Liver (tissue), 9 donors: ENCODE data around the gene GARNL3. TPM values are rescaled to one million over a fixed set of nuclear protein-coding genes. Genes with fewer than 3 reads are reported as not detected.

ENCODE experiments used
- DNase-seq: peaks from one replicate; pipeline ENCODE4 v3.0.0-alpha.2; 2017; ENCODE audit warnings: low spot score
- H3K27ac ChIP-seq, 2 donors: one replicate each; pipeline ENCODE4 v1.7.0; 2013; ENCODE audit warnings: inconsistent platforms in 2 of 2, low read length in 2 of 2, control low read depth in 1 of 2, low read depth in 1 of 2, mild to moderate bottlenecking in 1 of 2
- H3K27me3 ChIP-seq, 4 donors: one replicate each; pipeline versions ENCODE4 v1.6.1 to v1.7.0; 2013; ENCODE audit warnings: low read length in 3 of 4, inconsistent platforms in 1 of 4, mild to moderate bottlenecking in 1 of 4, moderate library complexity in 1 of 4; ENCODE audit not compliant: control insufficient read depth in 4 of 4, insufficient read depth in 4 of 4
- H3K36me3 ChIP-seq, 4 donors: one replicate each; pipeline versions ENCODE4 v1.6.1 to v1.7.0; 2013; ENCODE audit warnings: low read length in 3 of 4, mild to moderate bottlenecking in 3 of 4, low read depth in 1 of 4, moderate library complexity in 1 of 4; ENCODE audit not compliant: control insufficient read depth in 4 of 4, insufficient read depth in 3 of 4
- H3K4me1 ChIP-seq, 4 donors: one replicate each; pipeline versions ENCODE4 v1.6.1 to v1.7.0; 2013; ENCODE audit warnings: low read length in 3 of 4, mild to moderate bottlenecking in 3 of 4, moderate library complexity in 1 of 4; ENCODE audit not compliant: control insufficient read depth in 4 of 4, insufficient read depth in 4 of 4
- H3K4me3 ChIP-seq, 3 donors: one replicate each; pipeline versions ENCODE4 v1.6.1 to v1.7.0; 2013; ENCODE audit warnings: low read length in 3 of 3, control low read depth in 1 of 3, low read depth in 1 of 3, mild to moderate bottlenecking in 1 of 3
- H3K9ac ChIP-seq, 2 donors: one replicate each; pipeline ENCODE4 v1.7.0; 2013; ENCODE audit warnings: low read length in 2 of 2, mild to moderate bottlenecking in 2 of 2, moderate library complexity in 2 of 2, control low read depth in 1 of 2, low read depth in 1 of 2
- H3K9me3 ChIP-seq, 4 donors: one replicate each; pipeline versions ENCODE4 v1.6.1 to v1.7.0; 2013; ENCODE audit warnings: low read length in 3 of 4; ENCODE audit not compliant: control insufficient read depth in 4 of 4
- EGR1 ChIP-seq, 2 donors: IDR thresholded peaks; 2 replicates each; pipeline ENCODE4 v1.6.1; 2016 to 2018; ENCODE audit warnings: antibody characterized with exemption in 2 of 2, low read depth in 2 of 2
- FOXA1 ChIP-seq: IDR thresholded peaks from 2 replicates; pipeline ENCODE4 v1.6.1; 2016; ENCODE audit warnings: antibody characterized with exemption
- FOXA2 ChIP-seq: IDR thresholded peaks from 2 replicates; pipeline ENCODE4 v1.6.1; 2016; ENCODE audit warnings: antibody characterized with exemption
- GABPA ChIP-seq, 2 donors: IDR thresholded peaks in 1 of 2; conservative IDR thresholded peaks in 1 of 2; 2 replicates each; pipeline ENCODE4 v1.6.1; 2016; ENCODE audit warnings: antibody characterized with exemption in 2 of 2, mild to moderate bottlenecking in 1 of 2, moderate library complexity in 1 of 2
- HNF4A ChIP-seq, 2 donors: conservative IDR thresholded peaks; 2 replicates each; pipeline ENCODE4 v1.6.1; 2016; ENCODE audit warnings: antibody characterized with exemption in 2 of 2, mild to moderate bottlenecking in 2 of 2
- HNF4G ChIP-seq: IDR thresholded peaks from 2 replicates; pipeline ENCODE4 v1.6.1; 2016; ENCODE audit warnings: antibody characterized with exemption
- JUND ChIP-seq, 2 donors: IDR thresholded peaks; 2 replicates each; pipeline ENCODE4 v1.6.1; 2016; ENCODE audit warnings: antibody characterized with exemption in 2 of 2
- NR2F2 ChIP-seq: IDR thresholded peaks from 2 replicates; pipeline ENCODE4 v1.6.1; 2016; ENCODE audit warnings: antibody characterized with exemption
- RAD21 ChIP-seq, 2 donors: IDR thresholded peaks; 2 replicates each; pipeline ENCODE4 v1.6.1; 2016; ENCODE audit warnings: antibody characterized with exemption in 2 of 2, mild to moderate bottlenecking in 2 of 2
- RXRA ChIP-seq, 2 donors: IDR thresholded peaks; 2 replicates each; pipeline ENCODE4 v1.6.1; 2017 to 2018; ENCODE audit warnings: antibody characterized with exemption in 2 of 2, mild to moderate bottlenecking in 1 of 2
- SP1 ChIP-seq: IDR thresholded peaks from 2 replicates; pipeline ENCODE4 v1.6.1; 2018; ENCODE audit warnings: antibody characterized with exemption, mild to moderate bottlenecking
- YY1 ChIP-seq: IDR thresholded peaks from 2 replicates; pipeline ENCODE4 v1.6.1; 2016; ENCODE audit warnings: antibody characterized with exemption, mild to moderate bottlenecking
- WGBS: extraction: QIAGEN DNeasy Blood & Tissue Kit; methylation state at CpG from one replicate; pipeline ENCODE4 v1.1.7; 2013; 5-methylcytosine and 5-hydroxymethylcytosine counted together
- polyA plus RNA-seq, 2 donors: library from polyadenylated mRNA; stranded (reverse) in 1 of 2; unstranded in 1 of 2; fragments of 200-250 nt in 1 of 2; fragments of >200 nt in 1 of 2; fragmentation: Nextera tagmentation in 1 of 2; extraction: Ambion mirVana in 1 of 2; gene quantifications; one replicate each; pipeline versions ENCODE4 v1.2.1 to v1.2.3, GENCODE V29; 2013 to 2015
- total RNA-seq, 2 donors: library from RNA; depleted of rRNA; stranded (reverse); fragments of >200 nt; gene quantifications; one replicate each; pipeline ENCODE4 v1.2.3, GENCODE V29; 2014
- TF ChIP-seq, protein P1 (sequence below): IDR thresholded peaks from 2 replicates; pipeline ENCODE4 v1.6.1; 2016; ENCODE audit warnings: antibody characterized with exemption
- TF ChIP-seq, protein P2 (sequence below): IDR thresholded peaks from 2 replicates; pipeline ENCODE4 v1.6.1; 2016; ENCODE audit warnings: antibody characterized with exemption
- TF ChIP-seq, protein P3 (sequence below): IDR thresholded peaks from 2 replicates; pipeline ENCODE4 v1.6.1; 2016; ENCODE audit warnings: antibody characterized with exemption
- TF ChIP-seq, protein P4 (sequence below): fragments of 150-350 bp; IDR thresholded peaks from 2 replicates; pipeline ENCODE4 v1.5.1; 2017; ENCODE audit warnings: improper control_type of control experiment, low read depth, low read length; ENCODE audit not compliant: missing input control
- donor health status: healthy.
- donor health status: healthy.
- donor health status: healthy.
- donor health status: healthy.
- donor health status: healthy.

GARNL3 gene
- total and polyA plus RNA-seq, 4 donors: 0.89 to 6.7 (median 3.5) TPM

DNA sequence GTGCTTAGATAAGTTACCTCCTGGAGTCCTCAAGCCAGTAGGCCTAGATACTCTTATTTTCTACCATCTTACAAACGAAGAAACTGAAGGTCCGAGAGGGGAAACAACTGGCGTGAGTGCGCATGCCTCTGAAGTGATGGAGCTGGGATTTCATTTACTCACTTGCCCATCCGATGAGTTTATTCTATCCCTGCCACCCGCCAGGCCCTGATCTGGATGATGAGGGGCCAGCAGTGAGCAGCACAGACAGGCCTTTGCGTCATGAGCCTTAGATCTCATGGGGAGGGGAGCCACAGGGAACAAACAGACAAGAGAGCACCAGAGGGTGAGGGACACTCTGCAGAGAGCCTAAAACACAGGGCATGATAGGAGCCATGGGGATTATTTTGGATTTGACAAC, 98.3 kb downstream of the GARNL3 start (continued):
- no peak for TF ChIP-seq GABPA (IDR thresholded peaks at IDR 0.05 in 1 of 2, conservative IDR thresholded peaks at IDR 0.05 in 1 of 2)
- TF ChIP-seq YY1: no peak
- TF ChIP-seq JUND (IDR thresholded peaks at IDR 0.05): no peak

DNA sequence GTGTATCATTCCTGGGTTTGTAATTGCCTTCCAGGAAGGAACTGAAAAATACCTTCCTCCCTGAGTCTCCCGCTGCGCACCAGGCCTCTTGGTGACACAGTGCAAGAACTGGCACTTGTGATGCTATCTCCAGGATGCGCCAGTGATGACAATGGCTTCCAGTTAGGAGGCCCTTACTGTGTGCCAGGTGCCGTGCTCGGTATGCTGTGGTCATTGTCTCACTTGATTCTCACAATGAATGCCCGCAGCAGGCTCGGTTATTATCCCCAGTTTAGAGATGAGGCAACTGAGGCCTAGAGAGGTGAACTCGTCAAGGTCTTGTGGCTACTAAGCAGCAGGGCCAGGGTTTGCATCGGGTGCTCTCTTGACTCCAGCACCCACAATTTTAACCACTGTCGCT, 100.9 kb downstream of the GARNL3 start:
- 96% methylated on average over 10 of the region's 10 CpGs for WGBS
- Histone ChIP-seq H3K9me3 (no peaks in the 10 kb centered on the region), H3K4me1 (no peaks in the 10 kb centered on the region), H3K27me3 (no peaks in the 10 kb centered on the region), H3K9ac (no peak overlapping the region), H3K27ac (no peak overlapping the region), H3K4me3 (no peak overlapping the region), H3K36me3 (peaks cover 0 to 7% (median 2%) of the 10 kb centered on the region in 4 donors)
- no peak for DNase-seq
- TF ChIP-seq FOXA1 (no peak), JUND (IDR thresholded peaks at IDR 0.05) (no peak), RAD21 (IDR thresholded peaks at IDR 0.05) (no peak), FOXA2 (no peak), RXRA (IDR thresholded peaks at IDR 0.05) (no peak)
- TF ChIP-seq, protein P1, sequence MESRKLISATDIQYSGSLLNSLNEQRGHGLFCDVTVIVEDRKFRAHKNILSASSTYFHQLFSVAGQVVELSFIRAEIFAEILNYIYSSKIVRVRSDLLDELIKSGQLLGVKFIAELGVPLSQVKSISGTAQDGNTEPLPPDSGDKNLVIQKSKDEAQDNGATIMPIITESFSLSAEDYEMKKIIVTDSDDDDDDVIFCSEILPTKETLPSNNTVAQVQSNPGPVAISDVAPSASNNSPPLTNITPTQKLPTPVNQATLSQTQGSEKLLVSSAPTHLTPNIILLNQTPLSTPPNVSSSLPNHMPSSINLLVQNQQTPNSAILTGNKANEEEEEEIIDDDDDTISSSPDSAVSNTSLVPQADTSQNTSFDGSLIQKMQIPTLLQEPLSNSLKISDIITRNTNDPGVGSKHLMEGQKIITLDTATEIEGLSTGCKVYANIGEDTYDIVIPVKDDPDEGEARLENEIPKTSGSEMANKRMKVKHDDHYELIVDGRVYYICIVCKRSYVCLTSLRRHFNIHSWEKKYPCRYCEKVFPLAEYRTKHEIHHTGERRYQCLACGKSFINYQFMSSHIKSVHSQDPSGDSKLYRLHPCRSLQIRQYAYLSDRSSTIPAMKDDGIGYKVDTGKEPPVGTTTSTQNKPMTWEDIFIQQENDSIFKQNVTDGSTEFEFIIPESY: no peak
- TF ChIP-seq, protein P2, sequence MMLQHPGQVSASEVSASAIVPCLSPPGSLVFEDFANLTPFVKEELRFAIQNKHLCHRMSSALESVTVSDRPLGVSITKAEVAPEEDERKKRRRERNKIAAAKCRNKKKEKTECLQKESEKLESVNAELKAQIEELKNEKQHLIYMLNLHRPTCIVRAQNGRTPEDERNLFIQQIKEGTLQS: no peak

DNA sequence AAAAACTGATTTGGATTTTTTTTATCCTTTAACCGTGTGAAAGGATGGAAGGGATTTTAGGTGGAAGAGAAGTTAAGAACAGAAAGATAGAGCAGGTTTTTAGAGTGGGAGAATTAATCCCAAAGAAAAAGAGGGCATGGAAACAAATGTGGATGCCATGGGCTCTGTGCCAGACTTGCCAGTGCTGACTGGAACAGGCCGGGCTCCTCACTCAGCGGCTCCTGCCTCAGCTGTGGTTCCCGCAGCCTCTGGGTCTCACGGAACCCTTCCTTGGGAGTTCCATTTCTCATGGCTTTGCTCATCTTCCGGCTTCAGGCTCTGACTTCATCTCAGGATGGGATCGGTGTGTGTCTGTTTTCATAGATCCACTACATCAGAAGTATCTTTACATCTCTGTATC, 102.0 kb downstream of the GARNL3 start:
- 97% methylated on average over 7 of the region's 7 CpGs for WGBS
- Histone ChIP-seq H3K4me1 (no peaks in the 10 kb centered on the region), H3K4me3 (no peak overlapping the region), H3K9me3 (no peaks in the 10 kb centered on the region), H3K27me3 (no peaks in the 10 kb centered on the region), H3K9ac (no peak overlapping the region), H3K27ac (no peak overlapping the region), H3K36me3 (peaks cover 0 to 7% (median 2%) of the 10 kb centered on the region in 4 donors)
- TF ChIP-seq GABPA (IDR thresholded peaks at IDR 0.05 in 1 of 2, conservative IDR thresholded peaks at IDR 0.05 in 1 of 2) (no peak), HNF4G (no peak), JUND (IDR thresholded peaks at IDR 0.05) (no peak), EGR1 (IDR thresholded peaks at IDR 0.05; ENCODE audit: low read depth in 2 of 2) (no peak), RAD21 (IDR thresholded peaks at IDR 0.05) (no peak), SP1 (no peak), NR2F2 (no peak), HNF4A (conservative IDR thresholded peaks at IDR 0.05) (no peak), FOXA2 (no peak), FOXA1 (no peak), RXRA (IDR thresholded peaks at IDR 0.05) (no peak), YY1 (no peak)
- TF ChIP-seq, protein P2: no peak
- TF ChIP-seq, protein P1: no peak
- TF ChIP-seq, protein P3, sequence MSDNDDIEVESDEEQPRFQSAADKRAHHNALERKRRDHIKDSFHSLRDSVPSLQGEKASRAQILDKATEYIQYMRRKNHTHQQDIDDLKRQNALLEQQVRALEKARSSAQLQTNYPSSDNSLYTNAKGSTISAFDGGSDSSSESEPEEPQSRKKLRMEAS: no peak
- TF ChIP-seq, protein P4, sequence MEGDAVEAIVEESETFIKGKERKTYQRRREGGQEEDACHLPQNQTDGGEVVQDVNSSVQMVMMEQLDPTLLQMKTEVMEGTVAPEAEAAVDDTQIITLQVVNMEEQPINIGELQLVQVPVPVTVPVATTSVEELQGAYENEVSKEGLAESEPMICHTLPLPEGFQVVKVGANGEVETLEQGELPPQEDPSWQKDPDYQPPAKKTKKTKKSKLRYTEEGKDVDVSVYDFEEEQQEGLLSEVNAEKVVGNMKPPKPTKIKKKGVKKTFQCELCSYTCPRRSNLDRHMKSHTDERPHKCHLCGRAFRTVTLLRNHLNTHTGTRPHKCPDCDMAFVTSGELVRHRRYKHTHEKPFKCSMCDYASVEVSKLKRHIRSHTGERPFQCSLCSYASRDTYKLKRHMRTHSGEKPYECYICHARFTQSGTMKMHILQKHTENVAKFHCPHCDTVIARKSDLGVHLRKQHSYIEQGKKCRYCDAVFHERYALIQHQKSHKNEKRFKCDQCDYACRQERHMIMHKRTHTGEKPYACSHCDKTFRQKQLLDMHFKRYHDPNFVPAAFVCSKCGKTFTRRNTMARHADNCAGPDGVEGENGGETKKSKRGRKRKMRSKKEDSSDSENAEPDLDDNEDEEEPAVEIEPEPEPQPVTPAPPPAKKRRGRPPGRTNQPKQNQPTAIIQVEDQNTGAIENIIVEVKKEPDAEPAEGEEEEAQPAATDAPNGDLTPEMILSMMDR: no peak
- DNase-seq: no peak
